Measurements from ENCODE around the gene ELANE. TPM values are rescaled to one million over a fixed set of nuclear protein-coding genes. Genes with fewer than 3 reads are reported as not detected.

Gene ELANE
- total RNA-seq: not detected

DNA sequence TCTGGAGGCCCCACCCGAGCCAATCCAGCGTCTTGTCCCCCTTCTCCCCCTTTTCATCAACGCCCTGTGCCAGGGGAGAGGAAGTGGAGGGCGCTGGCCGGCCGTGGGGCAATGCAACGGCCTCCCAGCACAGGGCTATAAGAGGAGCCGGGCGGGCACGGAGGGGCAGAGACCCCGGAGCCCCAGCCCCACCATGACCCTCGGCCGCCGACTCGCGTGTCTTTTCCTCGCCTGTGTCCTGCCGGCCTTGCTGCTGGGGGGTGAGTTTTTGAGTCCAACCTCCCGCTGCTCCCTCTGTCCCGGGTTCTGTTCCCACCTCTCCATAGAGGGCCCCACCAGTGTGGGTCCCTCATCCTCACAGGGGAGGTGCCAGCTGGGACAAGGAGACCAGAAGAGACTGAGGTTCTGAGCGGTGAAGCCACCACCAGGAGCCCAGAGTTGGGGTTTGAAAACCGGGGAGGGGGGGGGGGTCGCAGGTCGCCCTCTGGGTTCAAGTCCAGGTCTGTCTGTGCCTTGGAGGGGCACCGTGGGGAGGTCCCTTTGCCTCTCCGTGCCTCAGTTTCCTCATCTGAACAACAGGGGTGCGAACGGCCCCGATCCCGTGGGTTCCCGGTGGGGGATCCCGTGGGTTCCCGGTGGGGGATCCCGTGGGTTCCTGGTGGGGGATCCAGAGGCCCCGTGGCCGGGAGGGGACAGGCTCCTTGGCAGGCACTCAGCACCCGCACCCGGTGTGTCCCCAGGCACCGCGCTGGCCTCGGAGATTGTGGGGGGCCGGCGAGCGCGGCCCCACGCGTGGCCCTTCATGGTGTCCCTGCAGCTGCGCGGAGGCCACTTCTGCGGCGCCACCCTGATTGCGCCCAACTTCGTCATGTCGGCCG is at the start of gene ELANE:
TSS of gene ELANE (plus strand) at position 168 of the 878 bp plus-strand sequence. CDS start at position 194, 26 bp downstream.
- Mint-ChIP-seq H3K4me1 (ENCODE audit: low read depth) (no peaks in the 10 kb centered on the region), H3K27ac (no peak within 1 kb of the TSS), H3K4me3 (no peak within 1 kb of the TSS), H3K27me3 (peaks cover 18% of the 10 kb centered on the region), H3K36me3 (no peaks in the 10 kb centered on the region), H3K9me3 (no peaks in the 10 kb centered on the region)
- no peak for DNase-seq
- CTCF ChIA-PET: no interaction called here
- POLR2A ChIA-PET: no interaction called here
- intact Hi-C loops (cut with micrococcal nuclease): no loop called here

- peak overlapping the region; percentile 86 for H3K4me3 Mint-ChIP-seq
- intact Hi-C loops (cut with micrococcal nuclease): no loop called here
- ChIA-PET CTCF (interaction anchor here (1.2 kb wide), 1 partner anchor 168 kb away, joined by 4 read pairs; no protein-coding TSS in a partner anchor), POLR2A (interaction anchor here (1.8 kb wide), 1 partner anchor 12 kb away, joined by 5 read pairs; no protein-coding TSS in a partner anchor)
- no peak for DNase-seq
- H3K36me3 Mint-ChIP-seq: peaks cover 63% of the 10 kb centered on the region
- no peaks in the 10 kb centered on the region for H3K27me3 Mint-ChIP-seq
- peaks cover 42% of the 10 kb centered on the region for H3K4me1 Mint-ChIP-seq (ENCODE audit: low read depth)
- H3K9me3 Mint-ChIP-seq: no peaks in the 10 kb centered on the region
- peak overlapping the region; percentile 65 for H3K27ac Mint-ChIP-seq
Measured at GRCh38 chr19:802498-803098, 49.5 kb upstream of the ELANE start.

- H3K9me3 Mint-ChIP-seq: no peaks in the 10 kb centered on the region
Measured at GRCh38 chr19:803099-803561, 49.0 kb upstream of the ELANE start.

GRCh38 chr19:803686-804418 is 48.3 kb upstream of the ELANE start:
- no peaks in the 10 kb centered on the region for H3K9me3 Mint-ChIP-seq
- H3K27ac Mint-ChIP-seq: no peak overlapping the region
- peaks cover 45% of the 10 kb centered on the region for H3K4me1 Mint-ChIP-seq (ENCODE audit: low read depth)
- H3K36me3 Mint-ChIP-seq: peaks cover 63% of the 10 kb centered on the region
- no peak for DNase-seq
- POLR2A ChIA-PET: interaction anchor here (0.6 to 1.8 kb wide), 3 partner anchors 11 to 227 kb away, joined by 3 to 5 read pairs (median 3); no protein-coding TSS in a partner anchor
- no peak overlapping the region for H3K4me3 Mint-ChIP-seq
- intact Hi-C loops (cut with micrococcal nuclease): no loop called here
- no peaks in the 10 kb centered on the region for H3K27me3 Mint-ChIP-seq
- CTCF ChIA-PET: interaction anchor here (1.2 kb wide), 1 partner anchor 167 kb away, joined by 4 read pairs; no protein-coding TSS in a partner anchor

More at GRCh38 chr19:803099-803561, 49.0 kb upstream of the ELANE start:
- intact Hi-C loops (cut with micrococcal nuclease): no loop called here
- no peaks in the 10 kb centered on the region for H3K27me3 Mint-ChIP-seq
- CTCF ChIA-PET: interaction anchor here (1.2 kb wide), 1 partner anchor 168 kb away, joined by 4 read pairs; no protein-coding TSS in a partner anchor
- H3K36me3 Mint-ChIP-seq: peaks cover 68% of the 10 kb centered on the region
- DNase-seq: no peak
- H3K4me1 Mint-ChIP-seq (ENCODE audit: low read depth): peaks cover 45% of the 10 kb centered on the region
- POLR2A ChIA-PET: interaction anchor here (0.6 to 1.8 kb wide), 2 partner anchors 12 to 228 kb away, joined by 3 to 5 read pairs; no protein-coding TSS in a partner anchor
- no peak overlapping the region for H3K4me3 Mint-ChIP-seq
- H3K27ac Mint-ChIP-seq: no peak overlapping the region

- Mint-ChIP-seq H3K4me3 (no peak overlapping the region), H3K4me1 (ENCODE audit: low read depth) (peaks cover 44% of the 10 kb centered on the region), H3K27ac (no peak overlapping the region), H3K9me3 (no peaks in the 10 kb centered on the region), H3K36me3 (peaks cover 58% of the 10 kb centered on the region), H3K27me3 (no peaks in the 10 kb centered on the region)
- POLR2A ChIA-PET: interaction anchor here (0.8 kb wide), 1 partner anchor 10 kb away, joined by 3 read pairs; no protein-coding TSS in a partner anchor
- DNase-seq: no peak
- intact Hi-C loops (cut with micrococcal nuclease): no loop called here
- CTCF ChIA-PET: no interaction called here
Measured at GRCh38 chr19:804419-805165, 47.5 kb upstream of the ELANE start.

GRCh38 chr19:805166-805551 is 46.9 kb upstream of the ELANE start:
- intact Hi-C loops (cut with micrococcal nuclease): no loop called here
- Mint-ChIP-seq H3K4me3 (no peak overlapping the region), H3K4me1 (ENCODE audit: low read depth) (peaks cover 39% of the 10 kb centered on the region), H3K36me3 (peaks cover 59% of the 10 kb centered on the region), H3K27me3 (no peaks in the 10 kb centered on the region), H3K9me3 (no peaks in the 10 kb centered on the region), H3K27ac (no peak overlapping the region)
- CTCF ChIA-PET: no interaction called here
- no peak for DNase-seq
- POLR2A ChIA-PET: no interaction called here

GRCh38 chr19:805600-806550 is 46.2 kb upstream of the ELANE start:
- no peak overlapping the region for H3K27ac Mint-ChIP-seq
- intact Hi-C loops (cut with micrococcal nuclease): no loop called here
- no peak for DNase-seq
- peaks cover 58% of the 10 kb centered on the region for H3K36me3 Mint-ChIP-seq
- H3K4me3 Mint-ChIP-seq: no peak overlapping the region
- H3K4me1 Mint-ChIP-seq (ENCODE audit: low read depth): peaks cover 32% of the 10 kb centered on the region
- no peaks in the 10 kb centered on the region for H3K27me3 Mint-ChIP-seq
- ChIA-PET POLR2A (no interaction called here), CTCF (no interaction called here)
- H3K9me3 Mint-ChIP-seq: no peaks in the 10 kb centered on the region

- no peak overlapping the region for H3K4me3 Mint-ChIP-seq
- H3K27me3 Mint-ChIP-seq: no peaks in the 10 kb centered on the region
- H3K4me1 Mint-ChIP-seq (ENCODE audit: low read depth): peaks cover 22% of the 10 kb centered on the region
- peaks cover 58% of the 10 kb centered on the region for H3K36me3 Mint-ChIP-seq
- ChIA-PET CTCF (no interaction called here), POLR2A (no interaction called here)
- H3K9me3 Mint-ChIP-seq: no peaks in the 10 kb centered on the region
- no peak overlapping the region for H3K27ac Mint-ChIP-seq
- intact Hi-C loops (cut with micrococcal nuclease): no loop called here
- no peak for DNase-seq
Measured at GRCh38 chr19:806815-807421, 45.2 kb upstream of the ELANE start.

GRCh38 chr19:807627-808422 is 44.3 kb upstream of the ELANE start:
- Mint-ChIP-seq H3K4me1 (ENCODE audit: low read depth) (peaks cover 14% of the 10 kb centered on the region), H3K36me3 (peaks cover 56% of the 10 kb centered on the region), H3K27ac (no peak overlapping the region), H3K27me3 (no peaks in the 10 kb centered on the region), H3K9me3 (no peaks in the 10 kb centered on the region), H3K4me3 (no peak overlapping the region)
- DNase-seq: no peak
- intact Hi-C loops (cut with micrococcal nuclease): no loop called here
- ChIA-PET POLR2A (interaction anchor here (3.1 kb wide), 1 partner anchor 9 kb away, joined by 8 read pairs; no protein-coding TSS in a partner anchor), CTCF (no interaction called here)

GRCh38 chr19:808423-808775 is 43.7 kb upstream of the ELANE start:
- ChIA-PET POLR2A (interaction anchor here (3.1 kb wide), 1 partner anchor 9 kb away, joined by 8 read pairs; no protein-coding TSS in a partner anchor), CTCF (no interaction called here)
- peaks cover 12% of the 10 kb centered on the region for H3K4me1 Mint-ChIP-seq (ENCODE audit: low read depth)
- intact Hi-C loops (cut with micrococcal nuclease): no loop called here
- H3K9me3 Mint-ChIP-seq: no peaks in the 10 kb centered on the region
- peaks cover 55% of the 10 kb centered on the region for H3K36me3 Mint-ChIP-seq
- no peak overlapping the region for H3K27ac Mint-ChIP-seq
- no peak overlapping the region for H3K4me3 Mint-ChIP-seq
- H3K27me3 Mint-ChIP-seq: no peaks in the 10 kb centered on the region
- DNase-seq: no peak
